ENCODE measurements around the gene POLR2L.

GRCh38 chr11:804599-804964, 37.7 kb downstream of the POLR2L start:
- no peak for TF ChIP-seq CTCF (IDR thresholded peaks at IDR 0.05; ENCODE audit: low read depth, low read length, poor library complexity, severe bottlenecking)
- TF ChIP-seq EZH2phosphoT487 (IDR thresholded peaks at IDR 0.05; ENCODE audit: borderline replicate concordance, low read length) = no peak

All from DOHH2 (cell line).